Activated naive CD8-positive, alpha-beta T cell treated with anti-CD3 and anti-CD28 coated beads for 36 hours (primary cell): Measurements from ENCODE around the gene STAG2. TPM values are rescaled to one million over a fixed set of nuclear protein-coding genes. Genes with fewer than 3 reads are reported as not detected.
"Not testable (repeated sequence)": the region's sequence is repeated elsewhere in the genome, so short reads cannot be mapped to it uniquely, and the experiment has no call there.

Experiments used
- DNase-seq: peaks from one replicate; pipeline ENCODE4 v3.0.0; 2021
- H3K27ac Mint-ChIP-seq: one replicate; pipeline ENCODE4 v1.8.0; 2022; ENCODE audit warnings: mild to moderate bottlenecking, moderate library complexity, mixed read lengths
- H3K27me3 Mint-ChIP-seq: one replicate; pipeline ENCODE4 v1.8.0; 2022; ENCODE audit warnings: mild to moderate bottlenecking, mixed read lengths
- H3K36me3 Mint-ChIP-seq: one replicate; pipeline ENCODE4 v1.8.0; 2021; ENCODE audit warnings: mild to moderate bottlenecking, mixed read lengths
- H3K4me1 Mint-ChIP-seq: one replicate; pipeline ENCODE4 v1.8.0; 2021; ENCODE audit warnings: mixed read lengths
- H3K4me3 Mint-ChIP-seq: one replicate; pipeline ENCODE4 v1.8.0; 2022; ENCODE audit warnings: mild to moderate bottlenecking, moderate library complexity, mixed read lengths
- H3K9me3 Mint-ChIP-seq: one replicate; pipeline ENCODE4 v1.8.0; 2022; ENCODE audit warnings: mixed read lengths
- total RNA-seq, 2 experiments: library from RNA; stranded (reverse); gene quantifications; one replicate each; pipeline ENCODE4 v1.2.3, GENCODE V29; 2021

The STAG2 gene
- total RNA-seq, result 100 to 1,000 TPM; 109 to 112 TPM

DNA sequence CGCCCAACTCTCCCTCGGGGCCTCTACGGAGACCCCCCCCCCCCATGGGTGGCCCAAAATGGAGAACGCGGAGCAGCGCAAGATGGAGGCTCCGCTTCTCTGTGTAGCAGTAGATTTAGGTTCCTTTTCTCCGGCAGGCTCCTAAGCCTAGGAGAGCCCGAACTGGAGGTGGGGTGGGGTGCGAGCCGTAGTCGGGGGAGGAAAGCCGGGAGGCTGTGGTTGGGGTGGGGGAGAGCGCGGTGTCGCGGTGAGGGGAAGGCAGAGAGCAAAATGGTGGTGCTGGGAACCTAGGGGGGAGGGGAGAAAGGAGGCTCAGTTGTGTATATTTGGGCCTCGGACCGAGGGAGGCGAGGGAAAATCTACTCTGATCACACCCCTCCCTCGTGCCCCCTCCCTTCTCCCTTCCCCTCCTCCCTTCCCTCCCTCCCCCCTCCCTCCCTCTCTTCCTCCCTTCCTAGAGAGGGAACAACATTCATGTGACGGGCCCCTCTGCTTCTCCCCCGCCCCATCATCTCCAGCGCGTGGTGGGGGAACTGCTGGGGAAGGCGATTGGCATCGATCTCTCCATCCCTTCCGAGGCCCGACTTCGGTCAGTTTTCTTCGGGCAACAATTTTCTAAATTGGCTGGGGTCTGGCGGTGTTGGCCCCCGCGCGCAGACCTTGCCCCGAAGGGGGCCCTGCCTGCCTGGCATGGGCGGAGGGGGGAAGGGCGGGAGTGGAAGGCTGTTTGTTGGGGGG lies at the start of gene STAG2:
Gene STAG2, plus strand, starts transcription at position 439 of the 738 bp plus-strand sequence. CDS start 60,922 bp downstream, outside the sequence.
- Mint-ChIP-seq H3K27me3 (peaks cover 5% of the 10 kb centered on the region), H3K27ac (peak within 1 kb of the TSS; percentile 100), H3K4me3 (peak within 1 kb of the TSS; percentile 97), H3K36me3 (peaks cover 26% of the 10 kb centered on the region), H3K9me3 (no peaks in the 10 kb centered on the region), H3K4me1 (peaks cover 15% of the 10 kb centered on the region)
- DNase-seq, result peak; percentile 62

DNA sequence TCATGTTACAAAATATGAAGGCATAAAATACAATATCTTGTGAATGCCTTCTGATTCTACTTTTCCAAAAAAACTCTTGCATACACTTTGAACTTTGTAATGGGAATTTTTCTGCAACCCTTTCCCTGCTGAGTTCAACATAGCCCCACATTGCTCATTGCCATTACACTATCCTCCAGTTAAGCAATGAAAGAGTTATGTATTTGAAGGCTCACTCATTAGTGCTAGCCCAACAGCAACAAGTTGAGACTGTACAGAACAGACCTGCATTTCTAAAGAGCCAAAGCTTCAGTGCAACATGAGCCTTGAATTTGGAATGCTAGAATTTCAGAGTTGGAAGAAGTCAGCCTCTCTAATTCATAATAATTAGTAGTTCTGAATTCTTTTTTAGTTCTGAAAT lies 44.4 kb upstream of the STAG2 start:
- Mint-ChIP-seq H3K4me3 (no peak overlapping the region), H3K27ac (no peak overlapping the region), H3K27me3 (no peaks in the 10 kb centered on the region), H3K36me3 (no peaks in the 10 kb centered on the region), H3K4me1 (no peaks in the 10 kb centered on the region), H3K9me3 (no peaks in the 10 kb centered on the region)
- no peak for DNase-seq

DNA sequence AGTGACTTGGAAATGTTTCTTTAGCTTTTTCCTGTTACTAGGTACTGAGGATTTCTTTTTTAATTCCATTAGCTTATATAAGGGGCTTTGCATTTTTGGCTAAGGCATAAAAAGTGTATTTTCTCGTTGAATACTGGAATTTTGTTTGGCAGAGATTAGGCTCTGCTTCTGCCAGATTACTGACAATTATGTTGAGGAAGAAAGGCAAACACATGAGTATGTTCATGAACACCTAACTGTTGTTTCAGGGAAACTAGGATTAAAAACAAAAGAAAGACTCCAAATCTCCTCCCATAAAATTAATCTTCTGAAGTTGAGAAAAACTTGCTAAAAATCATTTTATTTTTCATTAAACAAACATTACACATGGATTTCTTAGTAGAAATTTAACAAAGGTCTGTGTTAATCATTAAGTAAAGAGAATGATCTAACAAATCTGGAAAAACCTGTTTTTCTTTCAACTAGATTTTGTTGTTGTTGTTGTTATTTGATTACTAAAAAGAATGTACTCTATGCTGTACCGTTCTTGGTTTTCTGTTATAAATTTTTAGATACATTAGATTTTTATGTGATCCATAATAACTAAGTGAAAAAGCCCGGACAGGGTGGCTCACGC lies 43.3 kb upstream of the STAG2 start:
- no peak for DNase-seq
- no peaks in the 10 kb centered on the region for H3K36me3 Mint-ChIP-seq
- no peaks in the 10 kb centered on the region for H3K27me3 Mint-ChIP-seq
- no peaks in the 10 kb centered on the region for H3K4me1 Mint-ChIP-seq
- H3K4me3 Mint-ChIP-seq, result no peak overlapping the region
- no peak overlapping the region for H3K27ac Mint-ChIP-seq
- H3K9me3 Mint-ChIP-seq, result no peaks in the 10 kb centered on the region

DNA sequence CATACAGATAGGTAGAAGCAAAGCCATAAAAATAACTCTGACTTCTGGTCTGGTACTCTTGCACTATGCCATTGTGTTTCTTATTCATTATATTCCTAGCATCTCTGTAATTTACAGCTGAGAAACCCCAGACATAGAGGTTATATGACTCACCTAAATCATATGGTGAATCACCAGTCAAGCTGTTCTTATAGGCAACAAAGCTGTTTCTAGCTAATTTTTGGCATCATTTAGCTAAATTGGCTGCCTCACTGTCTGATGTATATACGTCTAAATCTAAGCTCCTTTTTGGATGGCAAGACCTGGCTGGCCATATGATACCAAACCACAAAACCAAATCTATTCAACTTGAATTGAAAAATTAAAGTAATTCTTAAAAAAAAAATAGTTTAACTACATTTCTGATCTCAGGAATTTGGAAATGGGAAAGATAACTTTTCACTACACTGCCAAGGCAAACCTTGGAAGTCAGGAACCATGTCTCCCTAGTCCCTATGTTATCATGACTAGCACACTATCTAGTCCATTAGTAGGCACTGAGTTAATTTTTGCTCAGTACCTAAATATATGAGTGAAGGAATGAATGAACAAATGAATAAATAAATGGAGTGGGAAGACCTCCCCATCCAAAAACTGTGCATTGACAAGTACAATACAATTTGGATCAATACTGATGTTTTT lies 41.3 kb upstream of the STAG2 start:
- Mint-ChIP-seq H3K36me3 (no peaks in the 10 kb centered on the region), H3K4me3 (no peak overlapping the region), H3K27ac (no peak overlapping the region), H3K9me3 (no peaks in the 10 kb centered on the region), H3K4me1 (no peaks in the 10 kb centered on the region), H3K27me3 (no peaks in the 10 kb centered on the region)
- DNase-seq, result no peak

DNA sequence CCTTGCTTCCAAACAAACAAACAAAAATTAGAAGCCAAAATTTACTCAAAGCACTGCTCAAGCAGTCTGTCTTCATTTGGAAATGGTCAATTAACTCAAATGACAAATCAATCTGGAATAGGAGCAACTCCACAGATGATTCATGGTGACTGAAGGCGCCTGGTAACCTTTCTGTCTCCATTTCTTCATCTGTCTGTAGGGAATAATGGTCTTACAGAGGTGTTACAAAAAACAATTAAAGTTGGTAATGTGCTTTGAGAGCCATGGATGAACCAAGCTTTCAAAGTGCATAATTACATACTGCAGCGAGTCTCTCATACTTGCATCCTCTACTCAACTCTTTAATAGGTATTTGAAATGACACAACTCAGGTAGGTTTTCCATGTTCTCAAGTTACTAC lies 38.3 kb upstream of the STAG2 start:
- Mint-ChIP-seq H3K36me3 (no peaks in the 10 kb centered on the region), H3K4me1 (no peaks in the 10 kb centered on the region), H3K27me3 (no peaks in the 10 kb centered on the region), H3K9me3 (no peaks in the 10 kb centered on the region), H3K4me3 (no peak overlapping the region), H3K27ac (no peak overlapping the region)
- no peak for DNase-seq

DNA sequence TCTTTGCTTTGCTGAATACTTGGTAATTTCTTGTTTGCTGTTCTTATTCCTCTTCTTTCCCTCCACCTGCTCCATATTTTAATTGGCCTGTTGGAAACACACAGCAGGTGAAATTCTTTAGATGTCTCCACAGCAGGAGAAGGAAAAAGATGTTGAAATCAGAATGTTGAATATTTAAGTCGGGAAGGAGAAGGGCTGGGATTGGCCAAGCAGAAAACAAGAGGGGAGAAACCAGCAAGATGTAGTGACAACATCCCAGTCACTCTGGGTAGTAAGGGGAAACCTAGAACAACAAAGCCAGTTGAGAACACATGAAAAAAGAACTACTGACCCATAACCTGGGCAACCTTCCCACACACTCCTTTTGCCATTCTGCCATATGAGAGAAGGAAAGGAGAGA lies 37.3 kb upstream of the STAG2 start:
- Mint-ChIP-seq H3K4me3 (no peak overlapping the region), H3K36me3 (no peaks in the 10 kb centered on the region), H3K9me3 (no peaks in the 10 kb centered on the region), H3K4me1 (no peaks in the 10 kb centered on the region), H3K27me3 (no peaks in the 10 kb centered on the region), H3K27ac (no peak overlapping the region)
- DNase-seq, result no peak

DNA sequence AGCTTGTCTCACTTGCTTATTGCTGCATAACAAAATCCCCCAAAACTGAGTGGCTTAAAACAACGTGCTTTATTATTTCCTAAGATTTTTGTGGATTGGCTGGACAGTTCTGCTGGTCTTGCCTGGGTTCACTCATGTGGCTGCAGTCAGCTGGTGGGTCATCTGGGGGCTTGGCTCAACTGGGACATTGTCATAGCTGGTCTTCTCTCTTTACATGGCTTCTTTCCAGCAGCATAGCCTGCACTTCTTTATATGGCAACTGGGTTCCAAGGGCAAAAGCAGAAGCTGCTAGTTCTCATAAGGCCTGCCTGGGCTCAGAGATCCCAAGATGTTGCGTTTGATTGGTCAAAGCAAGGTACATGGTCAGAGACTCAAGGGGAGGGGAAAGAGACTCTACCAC lies 33.7 kb upstream of the STAG2 start:
- H3K4me3 Mint-ChIP-seq, result no peak overlapping the region
- peaks cover 4% of the 10 kb centered on the region for H3K36me3 Mint-ChIP-seq
- H3K9me3 Mint-ChIP-seq, result no peaks in the 10 kb centered on the region
- H3K4me1 Mint-ChIP-seq, result no peaks in the 10 kb centered on the region
- H3K27ac Mint-ChIP-seq, result no peak overlapping the region
- DNase-seq, result no peak
- H3K27me3 Mint-ChIP-seq, result no peaks in the 10 kb centered on the region

DNA sequence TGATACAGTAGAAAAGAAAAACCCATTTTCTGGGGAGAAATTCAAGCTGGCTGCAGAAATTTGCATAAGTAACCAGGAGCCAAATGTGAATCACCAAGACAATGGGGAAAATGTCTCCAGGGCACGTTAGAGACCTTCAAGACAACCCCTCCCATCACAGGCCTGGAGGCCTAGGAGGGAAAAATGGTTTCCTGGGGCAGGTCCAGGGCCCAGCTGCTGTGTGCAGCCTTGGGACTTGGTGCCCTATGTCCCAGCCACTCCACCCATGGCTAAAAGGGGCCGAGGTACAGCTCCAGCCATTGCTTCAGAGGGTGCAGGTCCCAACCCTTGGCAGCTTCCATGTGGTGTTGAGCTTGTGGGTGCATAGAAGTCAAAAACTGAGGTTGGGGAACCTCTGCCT lies 29.5 kb upstream of the STAG2 start:
- not testable (repeated sequence) for H3K27ac Mint-ChIP-seq, H3K4me1 Mint-ChIP-seq, DNase-seq, H3K9me3 Mint-ChIP-seq, H3K27me3 Mint-ChIP-seq, H3K36me3 Mint-ChIP-seq, H3K4me3 Mint-ChIP-seq

DNA sequence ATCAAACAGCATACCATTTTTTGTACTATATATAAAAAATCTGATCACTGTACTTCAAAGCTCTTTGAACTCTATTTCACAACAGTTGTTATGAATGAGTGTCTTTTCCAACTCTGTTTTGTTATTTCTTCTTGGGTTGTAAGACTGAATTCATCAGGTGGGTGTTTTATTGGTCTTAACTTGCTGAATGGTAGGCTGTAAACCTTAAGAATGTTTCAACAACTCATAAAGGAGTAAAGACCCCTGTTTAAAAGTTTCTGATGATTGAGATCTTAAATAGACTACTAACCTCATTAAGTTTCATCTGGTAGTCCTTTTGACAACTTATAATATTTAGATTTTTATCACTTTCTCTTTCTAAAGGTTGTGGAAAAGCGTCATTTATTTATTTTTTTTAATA lies 18.4 kb upstream of the STAG2 start:
- Mint-ChIP-seq H3K9me3 (no peaks in the 10 kb centered on the region), H3K4me1 (no peaks in the 10 kb centered on the region), H3K4me3 (no peak overlapping the region), H3K27me3 (no peaks in the 10 kb centered on the region), H3K36me3 (no peaks in the 10 kb centered on the region), H3K27ac (no peak overlapping the region)
- DNase-seq, result no peak

DNA sequence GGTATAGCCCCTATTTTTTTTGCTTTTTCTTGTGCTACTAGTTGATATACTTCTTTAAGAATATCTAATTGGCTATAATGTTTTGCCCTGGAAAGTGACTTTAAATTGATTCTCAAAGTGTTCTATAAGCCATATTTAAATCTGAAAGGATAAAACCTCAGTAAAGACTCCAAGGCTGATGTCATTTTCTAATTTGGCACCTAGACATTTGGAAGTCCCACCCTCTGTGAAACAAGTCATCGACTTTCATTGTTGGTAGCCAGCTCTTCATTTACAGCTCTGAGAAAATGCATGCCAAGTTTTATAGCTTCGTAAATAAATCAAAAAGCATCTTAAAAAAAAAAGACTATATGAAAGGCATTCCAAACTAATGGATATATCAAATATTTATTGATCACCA lies 18.0 kb upstream of the STAG2 start:
- Mint-ChIP-seq H3K36me3 (no peaks in the 10 kb centered on the region), H3K27me3 (no peaks in the 10 kb centered on the region), H3K4me3 (no peak overlapping the region), H3K27ac (no peak overlapping the region), H3K4me1 (no peaks in the 10 kb centered on the region), H3K9me3 (no peaks in the 10 kb centered on the region)
- no peak for DNase-seq

DNA sequence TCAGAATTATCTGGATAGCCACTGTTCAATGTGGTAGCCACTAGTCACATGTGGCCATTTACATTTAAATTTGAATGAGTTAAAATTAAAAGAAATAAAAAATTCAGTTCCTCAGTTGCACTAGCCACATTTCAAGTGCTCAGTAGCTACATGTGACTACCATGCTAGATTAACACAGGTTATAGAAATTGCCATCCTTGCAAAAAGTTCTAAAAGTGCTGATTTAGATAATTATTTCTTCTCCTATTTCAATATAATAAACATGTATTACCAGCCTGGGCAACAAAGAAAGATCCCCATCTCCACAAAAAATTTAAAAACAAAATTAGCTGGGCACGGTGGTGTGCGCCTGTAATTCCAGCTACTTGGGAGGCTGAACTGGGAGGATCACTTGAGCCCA lies 11.7 kb upstream of the STAG2 start:
- no peak for DNase-seq
- Mint-ChIP-seq H3K9me3 (no peaks in the 10 kb centered on the region), H3K4me1 (no peaks in the 10 kb centered on the region), H3K27ac (no peak overlapping the region), H3K27me3 (no peaks in the 10 kb centered on the region), H3K36me3 (peaks cover 2% of the 10 kb centered on the region), H3K4me3 (no peak overlapping the region)

DNA sequence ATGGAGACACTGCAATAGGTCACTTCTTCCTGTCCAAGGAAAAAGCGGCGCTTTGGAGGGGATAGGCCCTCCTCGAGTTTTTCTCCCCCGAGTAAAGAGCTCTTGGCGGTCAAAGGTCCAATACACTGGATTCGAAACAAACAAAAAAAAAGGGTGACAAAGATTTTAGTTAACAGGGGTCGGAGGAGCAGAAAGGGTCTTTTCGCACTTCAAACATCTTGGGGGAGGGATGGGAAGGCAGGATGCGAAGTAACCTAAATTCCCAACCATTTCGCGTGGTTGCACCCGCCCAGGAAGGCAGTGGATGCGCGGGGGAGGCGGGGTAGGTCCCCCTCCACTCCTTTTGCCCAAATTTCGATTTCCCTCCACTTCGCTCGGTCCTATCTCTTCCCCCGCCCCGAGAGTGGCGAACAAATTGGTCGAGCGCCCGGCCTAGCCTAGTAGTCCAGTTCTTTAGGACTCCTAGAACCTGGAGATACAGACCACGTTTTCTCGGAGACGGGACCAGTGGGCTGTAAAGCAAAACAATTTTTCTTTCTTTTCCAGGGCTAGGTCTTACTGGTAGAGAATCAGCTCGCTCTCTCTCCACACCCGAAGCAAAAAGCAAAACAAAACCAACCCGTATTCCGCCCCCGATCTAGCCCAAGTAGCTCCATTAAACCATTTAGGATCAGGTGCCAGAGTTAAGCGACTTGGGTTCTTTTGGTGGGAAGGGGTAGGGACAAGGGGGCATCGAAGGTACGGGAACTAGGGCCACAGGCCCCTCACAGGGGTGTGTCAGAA lies 2.0 kb upstream of the STAG2 start:
- H3K9me3 Mint-ChIP-seq, result no peaks in the 10 kb centered on the region
- peaks cover 21% of the 10 kb centered on the region for H3K36me3 Mint-ChIP-seq
- H3K27ac Mint-ChIP-seq, result peak overlapping the region; percentile 90
- H3K4me3 Mint-ChIP-seq, result peak overlapping the region; percentile 97
- peak; percentile 9 for DNase-seq
- peaks cover 5% of the 10 kb centered on the region for H3K4me1 Mint-ChIP-seq
- peaks cover 5% of the 10 kb centered on the region for H3K27me3 Mint-ChIP-seq

DNA sequence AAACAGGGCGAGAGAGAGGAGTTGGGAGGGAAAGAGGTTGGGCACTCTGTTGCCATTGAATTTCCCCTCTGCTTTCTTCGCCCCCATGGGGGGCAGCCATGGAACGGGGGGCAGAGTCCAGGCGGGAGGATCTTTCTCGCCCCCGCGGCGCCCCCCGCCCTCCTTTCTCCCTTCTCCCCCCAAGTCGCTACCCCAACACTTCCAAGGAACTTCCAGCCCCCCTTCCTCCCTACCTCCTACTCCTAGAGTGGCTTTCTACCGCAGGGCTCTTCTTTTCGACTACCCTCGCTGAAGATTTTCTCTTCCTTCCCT lies 594 bp upstream of the STAG2 start:
- H3K27me3 Mint-ChIP-seq, result peaks cover 5% of the 10 kb centered on the region
- peaks cover 13% of the 10 kb centered on the region for H3K4me1 Mint-ChIP-seq
- H3K9me3 Mint-ChIP-seq, result no peaks in the 10 kb centered on the region
- peaks cover 25% of the 10 kb centered on the region for H3K36me3 Mint-ChIP-seq
- DNase-seq, result peak; percentile 1
- H3K27ac Mint-ChIP-seq, result peak overlapping the region; percentile 100
- peak overlapping the region; percentile 97 for H3K4me3 Mint-ChIP-seq

DNA sequence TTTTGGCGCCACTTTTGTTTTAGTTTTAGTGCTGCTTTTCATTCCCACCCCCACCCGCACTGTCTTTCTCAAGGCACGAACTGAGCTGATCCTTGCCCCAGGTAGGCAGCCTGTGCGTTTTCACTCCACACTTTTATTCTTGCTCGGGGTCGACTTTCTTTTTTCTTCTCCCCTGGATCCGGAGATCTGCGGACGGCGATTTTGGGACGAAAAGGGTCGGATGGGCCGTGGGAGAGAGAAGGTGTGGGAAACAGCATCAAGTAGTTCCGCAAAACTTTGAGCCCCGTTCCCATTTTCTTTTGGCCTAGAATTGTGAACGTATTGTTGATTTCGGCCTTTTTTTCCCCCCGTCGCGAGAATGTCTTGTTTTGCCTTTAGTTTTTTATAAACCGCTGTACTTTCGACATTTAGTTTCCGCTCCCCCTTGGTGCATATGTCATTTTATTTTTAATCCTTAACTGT lies 531 bp downstream of the STAG2 start:
- no peak for DNase-seq
- Mint-ChIP-seq H3K4me3 (peak overlapping the region; percentile 97), H3K9me3 (no peaks in the 10 kb centered on the region), H3K4me1 (peaks cover 17% of the 10 kb centered on the region), H3K36me3 (peaks cover 26% of the 10 kb centered on the region), H3K27ac (peak overlapping the region; percentile 100), H3K27me3 (peaks cover 5% of the 10 kb centered on the region)

DNA sequence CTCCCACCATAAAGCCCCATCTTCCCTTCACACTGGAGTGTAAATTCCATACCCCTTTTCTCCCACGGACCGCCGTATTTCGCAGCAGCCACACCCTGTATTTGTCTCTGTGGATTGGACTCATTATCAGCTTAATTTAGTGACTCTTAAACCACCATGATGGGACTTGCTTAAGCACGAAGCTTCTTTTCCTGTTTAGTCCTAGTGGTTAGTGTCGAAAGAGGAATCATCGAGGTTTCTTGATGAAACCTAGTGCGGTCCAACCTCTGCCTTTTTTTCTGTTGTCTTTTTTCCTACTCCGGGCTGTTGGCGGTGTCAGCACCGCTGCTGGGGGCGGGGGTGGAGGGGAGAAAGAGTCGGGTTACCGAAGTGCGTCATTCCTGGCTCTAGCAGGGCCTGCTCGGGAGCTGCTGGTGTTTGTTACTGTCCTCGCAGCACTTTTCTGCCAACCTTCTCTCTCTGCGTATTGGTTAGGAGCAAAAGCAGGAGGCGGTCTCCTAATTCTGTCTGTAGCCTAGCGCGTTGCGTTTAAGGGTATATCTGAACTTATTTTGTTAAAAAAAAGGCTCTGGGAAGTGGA lies 1.4 kb downstream of the STAG2 start:
- H3K4me1 Mint-ChIP-seq, result peaks cover 20% of the 10 kb centered on the region
- peak overlapping the region; percentile 97 for H3K4me3 Mint-ChIP-seq
- H3K9me3 Mint-ChIP-seq, result no peaks in the 10 kb centered on the region
- H3K27ac Mint-ChIP-seq, result peak overlapping the region; percentile 100
- peak; percentile 84 for DNase-seq
- H3K27me3 Mint-ChIP-seq, result peaks cover 5% of the 10 kb centered on the region
- H3K36me3 Mint-ChIP-seq, result peaks cover 26% of the 10 kb centered on the region
